HK-2 (cell line): ENCODE measurements around the gene DLG3.
"Not testable (repeated sequence)": the region's sequence is repeated elsewhere in the genome, so short reads cannot be mapped to it uniquely, and the experiment has no call there.

Experiments
- DNase-seq: peaks from one replicate; pipeline ENCODE4 v3.0.0-alpha.2; 2018; ENCODE audit not compliant: unreplicated experiment

Gene DLG3

GRCh38 chrX:70476934-70477733 is 32.5 kb downstream of the DLG3 start:
- peak; percentile 54 for DNase-seq

DNA sequence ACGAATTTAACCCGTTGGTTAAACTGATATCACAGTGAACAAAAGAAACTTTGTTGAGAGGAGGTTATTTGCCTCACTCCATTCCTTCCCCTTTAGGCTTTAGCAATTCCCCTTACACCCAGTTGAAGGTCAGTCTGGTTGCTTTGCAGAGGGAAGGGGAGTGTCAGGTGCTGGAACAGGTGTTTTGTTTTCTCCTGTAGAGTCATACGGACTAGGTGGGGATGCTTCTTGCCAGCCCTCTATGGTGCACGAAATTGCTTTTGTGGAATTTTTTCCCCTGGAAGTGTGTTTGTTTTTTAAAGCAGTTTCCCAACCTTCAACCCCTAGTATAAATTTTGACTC is 33.1 kb downstream of the DLG3 start:
- DNase-seq, result no peak

DNA sequence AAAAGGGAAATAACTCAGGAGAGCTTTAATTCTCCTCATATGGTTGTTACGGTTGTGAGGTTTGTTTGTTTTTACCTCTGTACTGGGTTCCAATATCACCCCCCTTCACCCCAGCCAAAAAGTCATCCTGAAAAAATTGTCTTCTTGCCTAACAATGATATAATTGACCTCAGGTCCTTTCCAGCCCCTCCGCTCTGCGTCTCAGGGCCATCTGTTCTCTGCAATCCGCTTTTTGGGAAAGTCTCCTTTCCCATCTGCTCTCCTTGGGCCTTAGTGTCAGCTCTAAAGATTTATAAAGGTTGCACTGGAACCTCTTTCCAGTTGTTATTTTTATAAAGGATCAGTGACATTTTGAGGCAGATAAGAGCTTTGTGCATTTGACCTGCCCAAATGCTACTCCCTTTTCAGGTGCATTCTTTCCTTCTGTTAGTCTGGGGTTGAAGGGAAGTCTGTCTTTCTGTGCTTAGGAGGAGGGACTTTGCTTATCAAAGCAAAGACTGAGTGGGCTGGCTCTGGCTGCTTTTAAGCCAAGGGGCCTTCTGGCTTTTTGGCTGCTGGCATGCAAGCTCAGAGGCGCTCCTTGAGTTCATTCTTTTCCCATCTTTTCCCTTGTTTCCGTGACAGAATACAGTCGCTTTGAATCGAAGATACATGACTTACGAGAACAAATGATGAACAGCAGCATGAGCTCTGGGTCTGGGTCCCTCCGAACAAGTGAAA is 34.1 kb downstream of the DLG3 start:
- DNase-seq, result no peak

- DNase-seq, result no peak
These were observed 34.7 kb downstream of the DLG3 start for GRCh38 chrX:70479247-70479921.

- DNase-seq, result no peak
These were observed 35.5 kb downstream of the DLG3 start for GRCh38 chrX:70479922-70480659.

GRCh38 chrX:70480660-70481018 is 36.0 kb downstream of the DLG3 start:
- no peak for DNase-seq

DNA sequence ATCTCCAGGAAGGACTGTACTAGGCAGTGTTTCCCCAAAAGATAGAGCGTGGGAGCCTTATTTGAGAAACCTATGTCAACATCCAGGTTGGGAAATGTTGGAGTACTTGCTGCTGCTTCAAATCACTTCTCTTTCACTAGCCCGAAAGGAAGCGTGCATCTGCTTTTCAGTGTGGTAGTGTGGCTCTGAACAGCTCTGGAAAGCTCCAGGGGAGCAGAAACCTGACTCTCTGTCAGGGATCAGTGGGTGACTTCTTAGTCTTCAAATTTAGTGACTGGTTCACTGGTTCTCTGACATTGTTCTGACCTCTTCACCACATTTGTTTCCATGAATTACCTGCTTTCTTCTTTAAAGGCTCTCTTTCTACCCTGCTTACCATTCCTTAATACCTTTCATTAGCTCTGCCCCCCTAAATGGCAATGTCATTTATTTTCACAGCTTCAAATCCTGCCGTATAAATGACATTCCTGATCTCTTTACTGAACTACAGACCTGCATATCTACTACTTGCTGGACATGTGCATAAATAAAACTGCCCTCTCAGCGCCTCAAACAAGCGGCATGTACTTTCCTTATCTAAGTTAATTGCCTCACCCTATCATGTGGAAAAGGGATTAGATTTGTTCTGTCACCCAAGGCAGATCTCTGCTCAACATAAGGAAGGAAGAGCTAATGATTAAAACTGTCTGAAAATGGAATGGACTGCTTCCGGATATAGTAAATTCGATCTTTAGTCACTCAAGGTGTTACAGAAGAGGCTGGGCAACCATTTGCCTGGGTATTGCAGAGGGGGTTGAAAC is 37.0 kb downstream of the DLG3 start:
- no peak for DNase-seq

DNA sequence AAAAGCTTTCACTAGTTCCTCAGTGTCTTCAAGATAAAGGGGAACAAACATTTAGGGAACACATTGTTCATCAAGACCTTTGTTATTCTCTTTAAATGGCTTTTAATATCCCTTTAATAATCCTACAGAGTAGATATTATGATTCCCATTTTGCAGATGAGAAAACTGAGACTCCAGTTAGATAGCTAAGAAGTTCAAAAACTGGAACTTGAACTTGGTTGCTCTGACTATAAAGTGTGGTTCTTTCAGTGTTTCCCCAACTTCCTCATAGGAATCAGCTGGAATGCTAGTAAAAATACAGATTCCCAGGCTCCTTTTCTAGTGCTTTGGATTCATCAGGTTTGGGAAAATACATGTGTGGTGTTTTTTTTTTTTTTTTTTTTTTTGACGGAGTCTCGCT is 37.7 kb downstream of the DLG3 start:
- DNase-seq, result no peak

DNA sequence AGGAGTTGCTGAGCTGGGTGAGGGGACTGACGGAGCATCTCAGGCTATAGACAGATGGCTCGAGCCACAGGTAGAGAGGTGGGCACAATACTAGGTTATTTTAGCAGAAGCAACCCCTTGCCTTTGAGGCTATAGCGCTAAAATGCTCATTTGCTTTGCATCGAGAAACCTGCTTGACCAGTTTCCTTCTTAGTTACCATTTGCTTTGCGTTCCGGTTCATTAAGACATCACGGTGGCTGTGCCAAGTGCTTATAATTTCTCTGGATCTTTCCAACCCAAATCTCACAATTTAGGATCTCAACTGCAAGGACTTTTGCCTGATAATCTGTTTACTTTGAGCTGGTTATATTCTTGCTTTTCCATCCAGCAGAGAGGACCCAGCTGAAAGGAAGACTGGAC is 40.8 kb downstream of the DLG3 start:
- DNase-seq, result no peak

- no peak for DNase-seq
These were observed 44.2 kb downstream of the DLG3 start for GRCh38 chrX:70488856-70489255.

GRCh38 chrX:70494441-70494840 is 49.8 kb downstream of the DLG3 start:
- DNase-seq, result no peak

DNA sequence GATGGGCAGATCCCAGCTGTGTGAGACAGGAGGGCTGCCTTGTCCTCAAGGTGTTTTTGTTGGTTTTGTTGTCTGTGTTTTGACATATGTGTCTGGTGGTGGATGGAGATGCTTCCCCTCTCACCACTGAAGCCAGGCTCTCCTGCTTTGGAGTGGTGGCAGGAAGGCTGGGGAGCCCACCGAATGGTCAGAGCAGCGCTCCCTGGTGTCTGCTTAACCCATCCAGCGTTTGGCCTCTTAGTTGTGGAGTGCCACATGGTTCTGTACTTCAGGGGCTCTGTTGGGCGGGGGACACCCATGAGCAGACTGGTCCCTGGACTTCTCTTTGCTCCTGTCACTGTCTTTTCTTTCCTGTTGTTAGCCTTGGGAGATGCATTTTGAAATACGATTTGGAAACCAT is 51.9 kb downstream of the DLG3 start:
- no peak for DNase-seq

DNA sequence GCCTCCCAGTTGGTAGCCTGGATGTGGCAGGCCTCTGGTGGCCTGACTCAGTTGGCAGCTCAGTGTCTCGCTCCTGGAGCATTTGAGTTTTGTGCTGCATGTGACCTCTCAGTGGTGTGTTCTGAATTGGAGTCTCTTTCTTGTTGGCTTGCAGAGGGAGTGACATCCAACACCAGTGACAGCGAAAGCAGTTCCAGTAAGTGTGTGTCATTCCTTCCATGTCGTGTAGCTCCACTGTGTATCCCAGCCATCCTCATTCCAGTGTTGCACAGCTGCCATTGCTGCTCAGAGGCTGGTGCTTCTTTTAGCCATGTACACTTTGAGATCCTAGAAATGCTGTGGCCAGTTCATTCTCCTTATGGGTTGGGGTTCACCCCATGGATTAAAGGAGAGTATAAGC is 52.4 kb downstream of the DLG3 start:
- DNase-seq, result no peak

DNA sequence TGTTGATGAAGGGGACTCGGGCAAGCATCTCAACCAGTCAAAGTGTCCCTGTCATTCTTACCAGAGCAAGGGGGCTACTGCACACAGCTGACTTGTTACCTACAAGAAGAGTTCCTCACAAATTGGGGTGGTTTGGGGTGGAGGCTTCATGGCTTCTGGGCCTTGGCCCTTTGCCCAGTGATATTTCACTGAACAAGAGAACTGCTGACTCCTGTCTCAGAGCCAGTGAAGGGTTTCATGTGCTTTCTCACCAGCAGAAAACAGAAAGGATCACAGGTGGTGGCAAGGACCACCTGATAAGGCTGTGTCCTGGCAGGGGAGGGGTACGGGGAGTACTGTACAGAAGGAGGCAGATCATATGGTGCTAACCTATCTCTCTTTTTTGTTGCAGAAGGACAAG is 53.5 kb downstream of the DLG3 start:
- DNase-seq, result no peak

GRCh38 chrX:70500826-70501225 is 56.2 kb downstream of the DLG3 start:
- DNase-seq, result no peak

DNA sequence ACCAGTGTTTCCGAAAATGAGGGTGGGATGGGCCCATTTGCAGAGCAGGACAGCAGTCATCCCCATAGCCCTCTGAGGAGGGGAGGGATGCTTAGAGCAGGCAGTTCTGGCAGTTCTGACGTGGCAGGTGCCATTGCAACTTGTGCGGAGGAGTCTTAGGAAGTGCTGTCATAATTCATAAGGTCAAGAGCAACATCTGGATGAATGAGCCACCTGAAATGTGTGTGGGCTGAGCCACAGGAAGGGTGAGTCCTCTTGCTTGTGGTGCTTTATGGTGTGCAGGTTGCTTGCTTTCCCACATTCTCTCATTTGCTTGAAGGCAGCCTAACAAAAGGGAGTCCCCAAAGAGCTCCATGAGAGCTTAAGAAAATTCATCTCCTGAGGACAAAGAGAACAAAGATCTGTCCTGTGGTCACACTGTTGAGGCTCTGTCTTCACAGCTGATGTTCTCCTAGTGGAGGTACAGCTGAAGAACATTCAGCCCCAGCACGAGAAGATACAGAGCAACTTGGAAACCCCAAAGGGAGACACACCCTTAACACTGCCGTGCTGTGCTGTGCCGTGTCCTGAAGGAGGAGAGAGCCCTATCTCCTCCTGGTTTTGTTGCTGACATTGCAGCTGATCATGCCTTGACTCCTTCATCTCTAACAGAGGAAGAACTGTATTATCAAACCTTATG is 60.3 kb downstream of the DLG3 start:
- DNase-seq, result no peak

- no peak for DNase-seq
These were observed 60.8 kb downstream of the DLG3 start for GRCh38 chrX:70505451-70505841.

DNA sequence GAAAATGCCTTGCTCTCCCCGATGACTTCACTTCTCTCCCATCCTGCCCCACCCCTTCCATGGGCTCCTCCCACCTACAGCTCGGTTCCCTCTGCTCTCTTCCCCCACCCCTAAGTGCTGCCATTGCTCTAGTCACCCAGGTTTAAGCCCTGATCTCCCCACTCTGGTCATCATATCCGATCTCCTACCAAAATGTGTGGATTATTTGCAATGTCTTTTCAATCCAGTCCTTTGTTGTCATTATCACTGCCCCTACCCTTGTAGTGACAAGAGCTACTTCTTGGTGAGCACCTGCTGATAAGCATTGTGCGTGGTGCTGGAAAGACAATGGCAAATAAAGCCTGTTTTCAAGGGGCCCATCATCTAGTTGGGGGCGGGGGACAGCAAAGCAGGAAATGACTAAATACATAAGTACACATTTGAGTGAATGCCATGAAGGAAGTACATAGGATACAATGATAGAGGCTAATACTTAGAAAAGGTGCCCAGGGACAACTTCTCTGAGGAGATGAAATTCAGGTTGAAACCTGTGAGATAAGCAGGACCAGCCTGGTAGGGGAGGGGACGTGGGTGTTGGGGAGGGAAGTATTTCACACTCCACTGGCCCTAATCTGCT is 63.8 kb downstream of the DLG3 start:
- DNase-seq, result no peak

DNA sequence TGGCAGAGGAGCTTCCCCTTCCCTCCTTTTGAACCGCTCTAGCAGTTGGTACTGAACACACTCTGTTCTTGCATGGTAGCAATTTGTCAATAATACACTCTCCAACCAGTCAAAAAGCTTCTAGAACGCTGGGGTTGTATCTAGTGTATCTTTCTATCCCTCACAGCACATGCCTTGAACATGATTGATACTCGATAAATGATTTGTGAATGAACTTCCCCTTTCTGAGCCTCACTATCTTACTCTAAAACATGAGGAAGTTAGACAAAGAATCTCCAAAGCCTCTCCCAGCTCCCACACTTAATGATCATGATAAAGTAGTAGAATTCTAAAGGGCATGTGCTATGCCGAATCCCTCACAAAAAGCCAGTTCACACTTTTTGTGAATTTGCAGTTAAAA is 64.4 kb downstream of the DLG3 start:
- DNase-seq, result no peak

- not testable (repeated sequence) for DNase-seq
These were observed 70.6 kb downstream of the DLG3 start for GRCh38 chrX:70515270-70515669.

- not testable (repeated sequence) for DNase-seq
These were observed 71.1 kb downstream of the DLG3 start for GRCh38 chrX:70515692-70516091.
